ENCODE data around the gene DDTL.

DNA sequence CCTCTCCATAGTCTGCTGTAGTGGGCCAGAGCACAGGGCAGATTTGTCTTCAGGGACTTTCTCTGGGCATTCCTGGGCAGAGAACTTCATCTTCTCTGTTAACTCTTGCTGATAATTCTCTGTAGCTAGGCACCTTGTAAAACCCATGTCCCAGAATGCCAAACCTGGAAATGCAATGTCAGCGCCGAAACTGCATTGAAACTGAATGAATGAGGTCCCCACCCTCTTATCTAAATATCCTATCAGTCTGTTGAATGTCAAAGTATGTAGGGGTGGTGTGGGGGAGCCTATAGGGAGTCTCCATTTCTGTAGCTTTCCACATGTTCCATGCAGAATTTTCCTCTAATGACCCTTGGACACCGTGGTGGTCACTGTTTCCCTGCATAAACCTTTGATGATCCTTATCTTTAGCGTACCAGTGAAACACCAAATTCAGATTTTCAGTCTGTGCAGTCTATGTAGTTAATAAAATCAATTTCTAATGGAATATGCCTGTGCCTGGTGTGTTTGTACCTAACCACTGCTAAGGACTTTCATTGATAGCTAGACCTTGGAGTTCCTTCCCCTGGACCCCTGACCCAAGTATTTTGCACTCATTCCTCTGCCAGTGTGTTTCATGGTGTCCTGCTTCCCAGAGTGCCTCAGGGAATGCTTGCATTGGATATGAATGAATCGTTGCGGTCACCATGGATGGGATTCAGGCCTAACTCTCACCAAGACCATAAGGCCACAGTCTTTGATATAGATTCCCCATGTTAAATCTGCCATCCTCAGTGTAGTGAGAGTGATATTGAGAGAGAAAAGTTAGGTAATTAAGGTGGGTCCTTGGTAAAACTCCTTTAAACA lies 41.9 kb downstream of the DDTL start:
- no peak for TF ChIP-seq POLR2A (IDR thresholded peaks at IDR 0.05)
- TF ChIP-seq POLR2AphosphoS5 (IDR thresholded peaks at IDR 0.05): no peak
- TF ChIP-seq, protein P1, sequence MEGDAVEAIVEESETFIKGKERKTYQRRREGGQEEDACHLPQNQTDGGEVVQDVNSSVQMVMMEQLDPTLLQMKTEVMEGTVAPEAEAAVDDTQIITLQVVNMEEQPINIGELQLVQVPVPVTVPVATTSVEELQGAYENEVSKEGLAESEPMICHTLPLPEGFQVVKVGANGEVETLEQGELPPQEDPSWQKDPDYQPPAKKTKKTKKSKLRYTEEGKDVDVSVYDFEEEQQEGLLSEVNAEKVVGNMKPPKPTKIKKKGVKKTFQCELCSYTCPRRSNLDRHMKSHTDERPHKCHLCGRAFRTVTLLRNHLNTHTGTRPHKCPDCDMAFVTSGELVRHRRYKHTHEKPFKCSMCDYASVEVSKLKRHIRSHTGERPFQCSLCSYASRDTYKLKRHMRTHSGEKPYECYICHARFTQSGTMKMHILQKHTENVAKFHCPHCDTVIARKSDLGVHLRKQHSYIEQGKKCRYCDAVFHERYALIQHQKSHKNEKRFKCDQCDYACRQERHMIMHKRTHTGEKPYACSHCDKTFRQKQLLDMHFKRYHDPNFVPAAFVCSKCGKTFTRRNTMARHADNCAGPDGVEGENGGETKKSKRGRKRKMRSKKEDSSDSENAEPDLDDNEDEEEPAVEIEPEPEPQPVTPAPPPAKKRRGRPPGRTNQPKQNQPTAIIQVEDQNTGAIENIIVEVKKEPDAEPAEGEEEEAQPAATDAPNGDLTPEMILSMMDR (IDR thresholded peaks at IDR 0.05): no peak
- no peak for TF ChIP-seq EP300 (IDR thresholded peaks at IDR 0.05)
